ENCODE data around the gene CHMP4B. TPM values are rescaled to one million over a fixed set of nuclear protein-coding genes. Genes with fewer than 3 reads are reported as not detected.

CHMP4B gene
- total and polyA plus RNA-seq, 4 donors = 2.7 to 37.2 (median 17.2) TPM

DNA sequence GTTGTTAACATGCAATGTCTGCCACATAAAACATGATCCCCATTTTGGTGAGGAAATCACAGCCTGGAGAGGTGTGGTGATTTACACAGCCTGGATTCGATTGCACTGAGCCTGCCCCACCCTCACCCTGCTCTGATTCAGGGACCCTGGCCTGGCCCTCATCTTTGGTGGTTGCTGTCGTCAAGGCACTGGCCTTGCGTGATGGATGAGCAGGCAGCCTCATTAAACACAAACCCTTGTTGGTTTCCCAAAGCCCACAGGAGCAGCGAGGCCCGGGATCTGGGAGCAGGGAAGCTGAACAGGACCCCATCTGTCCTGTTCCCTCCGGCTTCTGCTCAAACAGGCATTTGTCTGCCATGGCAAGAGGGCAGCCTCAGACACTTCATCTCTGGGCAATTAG lies 70.8 kb downstream of the CHMP4B start:
- Histone ChIP-seq H3K27me3 (ENCODE audit: control insufficient read depth in 4 of 4, insufficient read depth in 4 of 4, low read length in 3 of 4) (no peaks in the 10 kb centered on the region), H3K9me3 (ENCODE audit: control insufficient read depth in 4 of 4, low read length in 3 of 4) (peaks cover 0 to 8% (median 3%) of the 10 kb centered on the region in 4 donors), H3K9ac (ENCODE audit: low read depth in 1 of 2, low read length in 2 of 2) (no peak overlapping the region), H3K27ac (ENCODE audit: low read depth in 1 of 2, low read length in 2 of 2) (no peak overlapping the region), H3K4me1 (ENCODE audit: control insufficient read depth in 4 of 4, insufficient read depth in 4 of 4, low read length in 3 of 4) (no peaks in the 10 kb centered on the region), H3K4me3 (ENCODE audit: low read depth in 1 of 3, low read length in 3 of 3) (no peak overlapping the region), H3K36me3 (ENCODE audit: control insufficient read depth in 4 of 4, insufficient read depth in 3 of 4, low read depth in 1 of 4, low read length in 3 of 4) (no peaks in the 10 kb centered on the region)
- WGBS = 78% methylated on average over 6 of the region's 6 CpGs
- no peak for DNase-seq (ENCODE audit: low spot score)
- no peak for TF ChIP-seq RXRA (IDR thresholded peaks at IDR 0.05)
- TF ChIP-seq, protein P1, sequence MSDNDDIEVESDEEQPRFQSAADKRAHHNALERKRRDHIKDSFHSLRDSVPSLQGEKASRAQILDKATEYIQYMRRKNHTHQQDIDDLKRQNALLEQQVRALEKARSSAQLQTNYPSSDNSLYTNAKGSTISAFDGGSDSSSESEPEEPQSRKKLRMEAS (IDR thresholded peaks at IDR 0.05) = no peak
- no peak for TF ChIP-seq FOXA1 (IDR thresholded peaks at IDR 0.05)
- TF ChIP-seq GABPA (IDR thresholded peaks at IDR 0.05 in 1 of 2, conservative IDR thresholded peaks at IDR 0.05 in 1 of 2) = no peak
- TF ChIP-seq SP1 (IDR thresholded peaks at IDR 0.05) = no peak

DNA sequence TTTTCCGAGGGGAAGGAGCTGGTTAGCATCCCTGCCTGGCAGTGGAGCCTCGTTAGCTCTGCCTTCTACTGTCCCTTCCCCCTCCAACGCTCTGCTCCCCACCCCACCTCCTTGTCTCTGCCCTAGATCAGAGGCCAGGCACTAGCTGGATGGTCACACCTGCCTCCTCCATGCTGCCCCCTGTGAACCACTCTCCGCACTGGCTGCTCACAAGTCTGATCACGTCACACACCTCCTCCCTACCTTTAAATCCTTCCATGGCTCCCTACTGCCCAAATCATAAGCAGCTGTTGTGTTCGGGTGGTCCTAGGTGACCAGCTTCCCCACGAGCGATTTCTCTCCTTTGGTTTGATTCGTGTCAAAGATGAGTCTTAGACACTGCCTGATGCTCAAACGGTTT lies 71.3 kb downstream of the CHMP4B start:
- Histone ChIP-seq H3K27ac (ENCODE audit: low read depth in 1 of 2, low read length in 2 of 2) (no peak overlapping the region), H3K27me3 (ENCODE audit: control insufficient read depth in 4 of 4, insufficient read depth in 4 of 4, low read length in 3 of 4) (no peaks in the 10 kb centered on the region), H3K36me3 (ENCODE audit: control insufficient read depth in 4 of 4, insufficient read depth in 3 of 4, low read depth in 1 of 4, low read length in 3 of 4) (no peaks in the 10 kb centered on the region), H3K9me3 (ENCODE audit: control insufficient read depth in 4 of 4, low read length in 3 of 4) (peaks cover 0 to 8% (median 3%) of the 10 kb centered on the region in 4 donors), H3K9ac (ENCODE audit: low read depth in 1 of 2, low read length in 2 of 2) (no peak overlapping the region), H3K4me3 (ENCODE audit: low read depth in 1 of 3, low read length in 3 of 3) (no peak overlapping the region), H3K4me1 (ENCODE audit: control insufficient read depth in 4 of 4, insufficient read depth in 4 of 4, low read length in 3 of 4) (no peaks in the 10 kb centered on the region)
- no peak for TF ChIP-seq HNF4A (conservative IDR thresholded peaks at IDR 0.05)
- no peak for TF ChIP-seq FOXA1 (IDR thresholded peaks at IDR 0.05)
- no peak for TF ChIP-seq JUND (IDR thresholded peaks at IDR 0.05)
- no peak for TF ChIP-seq SP1 (IDR thresholded peaks at IDR 0.05)
- TF ChIP-seq, protein P2, sequence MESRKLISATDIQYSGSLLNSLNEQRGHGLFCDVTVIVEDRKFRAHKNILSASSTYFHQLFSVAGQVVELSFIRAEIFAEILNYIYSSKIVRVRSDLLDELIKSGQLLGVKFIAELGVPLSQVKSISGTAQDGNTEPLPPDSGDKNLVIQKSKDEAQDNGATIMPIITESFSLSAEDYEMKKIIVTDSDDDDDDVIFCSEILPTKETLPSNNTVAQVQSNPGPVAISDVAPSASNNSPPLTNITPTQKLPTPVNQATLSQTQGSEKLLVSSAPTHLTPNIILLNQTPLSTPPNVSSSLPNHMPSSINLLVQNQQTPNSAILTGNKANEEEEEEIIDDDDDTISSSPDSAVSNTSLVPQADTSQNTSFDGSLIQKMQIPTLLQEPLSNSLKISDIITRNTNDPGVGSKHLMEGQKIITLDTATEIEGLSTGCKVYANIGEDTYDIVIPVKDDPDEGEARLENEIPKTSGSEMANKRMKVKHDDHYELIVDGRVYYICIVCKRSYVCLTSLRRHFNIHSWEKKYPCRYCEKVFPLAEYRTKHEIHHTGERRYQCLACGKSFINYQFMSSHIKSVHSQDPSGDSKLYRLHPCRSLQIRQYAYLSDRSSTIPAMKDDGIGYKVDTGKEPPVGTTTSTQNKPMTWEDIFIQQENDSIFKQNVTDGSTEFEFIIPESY (IDR thresholded peaks at IDR 0.05) = no peak
- TF ChIP-seq, protein P3, sequence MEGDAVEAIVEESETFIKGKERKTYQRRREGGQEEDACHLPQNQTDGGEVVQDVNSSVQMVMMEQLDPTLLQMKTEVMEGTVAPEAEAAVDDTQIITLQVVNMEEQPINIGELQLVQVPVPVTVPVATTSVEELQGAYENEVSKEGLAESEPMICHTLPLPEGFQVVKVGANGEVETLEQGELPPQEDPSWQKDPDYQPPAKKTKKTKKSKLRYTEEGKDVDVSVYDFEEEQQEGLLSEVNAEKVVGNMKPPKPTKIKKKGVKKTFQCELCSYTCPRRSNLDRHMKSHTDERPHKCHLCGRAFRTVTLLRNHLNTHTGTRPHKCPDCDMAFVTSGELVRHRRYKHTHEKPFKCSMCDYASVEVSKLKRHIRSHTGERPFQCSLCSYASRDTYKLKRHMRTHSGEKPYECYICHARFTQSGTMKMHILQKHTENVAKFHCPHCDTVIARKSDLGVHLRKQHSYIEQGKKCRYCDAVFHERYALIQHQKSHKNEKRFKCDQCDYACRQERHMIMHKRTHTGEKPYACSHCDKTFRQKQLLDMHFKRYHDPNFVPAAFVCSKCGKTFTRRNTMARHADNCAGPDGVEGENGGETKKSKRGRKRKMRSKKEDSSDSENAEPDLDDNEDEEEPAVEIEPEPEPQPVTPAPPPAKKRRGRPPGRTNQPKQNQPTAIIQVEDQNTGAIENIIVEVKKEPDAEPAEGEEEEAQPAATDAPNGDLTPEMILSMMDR (IDR thresholded peaks at IDR 0.05; ENCODE audit: low read depth, low read length, missing input control) = no peak
- no peak for TF ChIP-seq EGR1 (IDR thresholded peaks at IDR 0.05; ENCODE audit: low read depth in 2 of 2)
- TF ChIP-seq, protein P4, sequence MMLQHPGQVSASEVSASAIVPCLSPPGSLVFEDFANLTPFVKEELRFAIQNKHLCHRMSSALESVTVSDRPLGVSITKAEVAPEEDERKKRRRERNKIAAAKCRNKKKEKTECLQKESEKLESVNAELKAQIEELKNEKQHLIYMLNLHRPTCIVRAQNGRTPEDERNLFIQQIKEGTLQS (IDR thresholded peaks at IDR 0.05) = no peak
- TF ChIP-seq GABPA (IDR thresholded peaks at IDR 0.05 in 1 of 2, conservative IDR thresholded peaks at IDR 0.05 in 1 of 2) = no peak
- no peak for TF ChIP-seq RAD21 (IDR thresholded peaks at IDR 0.05)
- TF ChIP-seq, protein P5, sequence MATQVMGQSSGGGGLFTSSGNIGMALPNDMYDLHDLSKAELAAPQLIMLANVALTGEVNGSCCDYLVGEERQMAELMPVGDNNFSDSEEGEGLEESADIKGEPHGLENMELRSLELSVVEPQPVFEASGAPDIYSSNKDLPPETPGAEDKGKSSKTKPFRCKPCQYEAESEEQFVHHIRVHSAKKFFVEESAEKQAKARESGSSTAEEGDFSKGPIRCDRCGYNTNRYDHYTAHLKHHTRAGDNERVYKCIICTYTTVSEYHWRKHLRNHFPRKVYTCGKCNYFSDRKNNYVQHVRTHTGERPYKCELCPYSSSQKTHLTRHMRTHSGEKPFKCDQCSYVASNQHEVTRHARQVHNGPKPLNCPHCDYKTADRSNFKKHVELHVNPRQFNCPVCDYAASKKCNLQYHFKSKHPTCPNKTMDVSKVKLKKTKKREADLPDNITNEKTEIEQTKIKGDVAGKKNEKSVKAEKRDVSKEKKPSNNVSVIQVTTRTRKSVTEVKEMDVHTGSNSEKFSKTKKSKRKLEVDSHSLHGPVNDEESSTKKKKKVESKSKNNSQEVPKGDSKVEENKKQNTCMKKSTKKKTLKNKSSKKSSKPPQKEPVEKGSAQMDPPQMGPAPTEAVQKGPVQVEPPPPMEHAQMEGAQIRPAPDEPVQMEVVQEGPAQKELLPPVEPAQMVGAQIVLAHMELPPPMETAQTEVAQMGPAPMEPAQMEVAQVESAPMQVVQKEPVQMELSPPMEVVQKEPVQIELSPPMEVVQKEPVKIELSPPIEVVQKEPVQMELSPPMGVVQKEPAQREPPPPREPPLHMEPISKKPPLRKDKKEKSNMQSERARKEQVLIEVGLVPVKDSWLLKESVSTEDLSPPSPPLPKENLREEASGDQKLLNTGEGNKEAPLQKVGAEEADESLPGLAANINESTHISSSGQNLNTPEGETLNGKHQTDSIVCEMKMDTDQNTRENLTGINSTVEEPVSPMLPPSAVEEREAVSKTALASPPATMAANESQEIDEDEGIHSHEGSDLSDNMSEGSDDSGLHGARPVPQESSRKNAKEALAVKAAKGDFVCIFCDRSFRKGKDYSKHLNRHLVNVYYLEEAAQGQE (IDR thresholded peaks at IDR 0.05) = no peak
- no peak for TF ChIP-seq RXRA (IDR thresholded peaks at IDR 0.05)
- TF ChIP-seq HNF4G (IDR thresholded peaks at IDR 0.05) = no peak
- no peak for TF ChIP-seq TAF1 (conservative IDR thresholded peaks at IDR 0.05)
- no peak for DNase-seq (ENCODE audit: low spot score)
- WGBS = 79% methylated on average over 10 of the region's 10 CpGs

All from liver (tissue), 9 donors.